ENCODE results near the gene TCEANC.

- TF ChIP-seq CTCF (IDR thresholded peaks at IDR 0.05), result no peak
- no peak for TF ChIP-seq USF2 (IDR thresholded peaks at IDR 0.05)
- TF ChIP-seq RFX5 (IDR thresholded peaks at IDR 0.05), result no peak
- TF ChIP-seq SMC3 (IDR thresholded peaks at IDR 0.05), result no peak
- TF ChIP-seq HOXB13 (CRISPR knock-in tag; IDR thresholded peaks at IDR 0.05; ENCODE audit: low read depth), result no peak
- TF ChIP-seq CBX2 (IDR thresholded peaks at IDR 0.05; ENCODE audit: borderline replicate concordance, low read depth), result no peak
Observed at GRCh38 chrX:13655674-13656073, 2.7 kb downstream of the TCEANC start.

Measured in A549 (cell line).